ENCODE results near the gene ENPEP.

DNA sequence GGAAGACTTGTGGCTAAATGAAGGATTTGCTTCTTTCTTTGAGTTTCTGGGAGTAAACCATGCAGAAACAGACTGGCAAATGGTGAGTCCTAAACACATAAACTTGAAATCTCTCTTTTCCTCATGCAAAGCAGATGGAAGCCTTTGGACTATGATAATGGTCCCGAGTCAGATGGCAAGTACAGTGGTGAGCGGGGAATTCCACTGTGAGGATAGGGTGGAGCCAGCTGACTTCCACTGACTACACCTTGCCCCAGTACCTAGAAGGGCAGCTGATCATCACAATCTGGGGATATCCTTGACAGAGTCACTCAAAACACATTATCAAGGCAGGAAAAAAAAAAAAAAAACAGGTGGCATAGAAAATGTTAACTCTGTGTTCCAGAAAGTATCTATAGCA is 34.3 kb downstream of the ENPEP start:
- TF ChIP-seq, protein P1, sequence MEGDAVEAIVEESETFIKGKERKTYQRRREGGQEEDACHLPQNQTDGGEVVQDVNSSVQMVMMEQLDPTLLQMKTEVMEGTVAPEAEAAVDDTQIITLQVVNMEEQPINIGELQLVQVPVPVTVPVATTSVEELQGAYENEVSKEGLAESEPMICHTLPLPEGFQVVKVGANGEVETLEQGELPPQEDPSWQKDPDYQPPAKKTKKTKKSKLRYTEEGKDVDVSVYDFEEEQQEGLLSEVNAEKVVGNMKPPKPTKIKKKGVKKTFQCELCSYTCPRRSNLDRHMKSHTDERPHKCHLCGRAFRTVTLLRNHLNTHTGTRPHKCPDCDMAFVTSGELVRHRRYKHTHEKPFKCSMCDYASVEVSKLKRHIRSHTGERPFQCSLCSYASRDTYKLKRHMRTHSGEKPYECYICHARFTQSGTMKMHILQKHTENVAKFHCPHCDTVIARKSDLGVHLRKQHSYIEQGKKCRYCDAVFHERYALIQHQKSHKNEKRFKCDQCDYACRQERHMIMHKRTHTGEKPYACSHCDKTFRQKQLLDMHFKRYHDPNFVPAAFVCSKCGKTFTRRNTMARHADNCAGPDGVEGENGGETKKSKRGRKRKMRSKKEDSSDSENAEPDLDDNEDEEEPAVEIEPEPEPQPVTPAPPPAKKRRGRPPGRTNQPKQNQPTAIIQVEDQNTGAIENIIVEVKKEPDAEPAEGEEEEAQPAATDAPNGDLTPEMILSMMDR (IDR thresholded peaks at IDR 0.05): no peak
- TF ChIP-seq EZH2 (IDR thresholded peaks at IDR 0.05; ENCODE audit: borderline replicate concordance, insufficient read depth, low read depth, low read length, poor library complexity, severe bottlenecking): no peak

Measured in B cell (primary cell).